Lower leg skin (tissue), 3 donors: ENCODE data around the gene LMBR1.

Experiments
- POLR2A ChIP-seq, 2 donors: fragments of 450-650 bp; IDR thresholded peaks; one replicate each; pipeline ENCODE4 v1.6.1; 2016 to 2017; ENCODE audit warnings: antibody characterized with exemption in 2 of 2, mild to moderate bottlenecking in 1 of 2, moderate library complexity in 1 of 2
- TF ChIP-seq, protein P1 (sequence below), 3 donors: fragments of 450-650 bp; IDR thresholded peaks; one replicate each; pipeline ENCODE4 v1.5.1; 2016; ENCODE audit warnings: antibody characterized with exemption in 3 of 3, mild to moderate bottlenecking in 3 of 3, moderate library complexity in 2 of 3

DNA sequence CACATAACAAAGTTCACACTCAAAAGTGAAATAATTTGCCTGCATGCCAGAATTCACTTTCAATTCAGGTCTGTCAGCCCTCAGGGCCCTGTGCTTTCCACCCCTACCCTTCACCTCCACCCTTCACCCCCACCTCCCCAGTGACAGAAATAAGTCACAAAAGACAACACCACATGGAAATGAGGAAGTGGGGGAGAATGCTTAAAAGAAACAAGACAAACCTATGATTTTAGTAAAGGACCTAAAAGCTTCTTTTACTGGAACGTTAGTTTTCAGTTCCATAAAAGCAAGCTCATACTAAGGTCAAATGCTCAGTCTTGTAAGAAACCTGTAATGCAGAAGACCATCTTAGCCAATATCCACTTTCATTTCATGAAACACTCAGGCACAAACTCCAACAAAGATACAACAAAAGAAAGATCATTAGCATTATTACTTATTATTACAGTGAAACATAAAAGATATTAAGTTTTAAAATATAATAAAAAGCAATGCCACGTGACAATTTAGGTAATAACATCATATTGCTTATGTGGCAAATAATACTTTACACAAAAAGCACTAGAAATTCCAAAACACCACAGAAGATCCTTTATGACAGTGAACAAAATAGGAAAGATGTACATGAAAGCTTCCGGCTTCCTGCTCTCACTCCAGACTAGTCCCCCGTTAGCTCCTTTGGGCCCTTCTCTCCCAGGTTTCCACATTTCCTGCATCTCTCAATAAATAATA, 112.1 kb downstream of the LMBR1 start:
- TF ChIP-seq, protein P1, sequence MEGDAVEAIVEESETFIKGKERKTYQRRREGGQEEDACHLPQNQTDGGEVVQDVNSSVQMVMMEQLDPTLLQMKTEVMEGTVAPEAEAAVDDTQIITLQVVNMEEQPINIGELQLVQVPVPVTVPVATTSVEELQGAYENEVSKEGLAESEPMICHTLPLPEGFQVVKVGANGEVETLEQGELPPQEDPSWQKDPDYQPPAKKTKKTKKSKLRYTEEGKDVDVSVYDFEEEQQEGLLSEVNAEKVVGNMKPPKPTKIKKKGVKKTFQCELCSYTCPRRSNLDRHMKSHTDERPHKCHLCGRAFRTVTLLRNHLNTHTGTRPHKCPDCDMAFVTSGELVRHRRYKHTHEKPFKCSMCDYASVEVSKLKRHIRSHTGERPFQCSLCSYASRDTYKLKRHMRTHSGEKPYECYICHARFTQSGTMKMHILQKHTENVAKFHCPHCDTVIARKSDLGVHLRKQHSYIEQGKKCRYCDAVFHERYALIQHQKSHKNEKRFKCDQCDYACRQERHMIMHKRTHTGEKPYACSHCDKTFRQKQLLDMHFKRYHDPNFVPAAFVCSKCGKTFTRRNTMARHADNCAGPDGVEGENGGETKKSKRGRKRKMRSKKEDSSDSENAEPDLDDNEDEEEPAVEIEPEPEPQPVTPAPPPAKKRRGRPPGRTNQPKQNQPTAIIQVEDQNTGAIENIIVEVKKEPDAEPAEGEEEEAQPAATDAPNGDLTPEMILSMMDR (IDR thresholded peaks at IDR 0.05) = no peak
- TF ChIP-seq POLR2A (IDR thresholded peaks at IDR 0.05) = no peak
